Measurements from ENCODE around the gene WBP1.

GRCh38 chr2:74500578-74500946 lies 42.3 kb downstream of the WBP1 start:
- no peak for TF ChIP-seq CTCF (IDR thresholded peaks at IDR 0.05)
- no peak for TF ChIP-seq EP300 (IDR thresholded peaks at IDR 0.05)
- no peak for TF ChIP-seq POLR2A (IDR thresholded peaks at IDR 0.05; ENCODE audit: low read depth)
- no peak for TF ChIP-seq POLR2AphosphoS5 (IDR thresholded peaks at IDR 0.05)

All from esophagus muscularis mucosa (tissue), 4 donors.